ENCODE data around the gene ZNF747.
A peak's percentile ranks its signal among the peaks of the same experiment; 100 is the strongest.

The ZNF747 gene

GRCh38 chr16:30510376-30510938 is 24.2 kb downstream of the ZNF747 start:
- no peak for DNase-seq

- DNase-seq = no peak
Observed at GRCh38 chr16:30509081-30509765, 25.4 kb downstream of the ZNF747 start.

GRCh38 chr16:30503403-30504296 is 31.0 kb downstream of the ZNF747 start:
- DNase-seq = no peak

- no peak for DNase-seq
Observed at GRCh38 chr16:30499284-30499683, 35.4 kb downstream of the ZNF747 start.

- no peak for DNase-seq
Observed at GRCh38 chr16:30494709-30495108, 39.9 kb downstream of the ZNF747 start.

- DNase-seq = no peak
Observed at GRCh38 chr16:30493941-30494488, 40.6 kb downstream of the ZNF747 start.

- no peak for DNase-seq
Observed at GRCh38 chr16:30491744-30492308, 42.8 kb downstream of the ZNF747 start.

GRCh38 chr16:30491229-30491628 is 43.4 kb downstream of the ZNF747 start:
- DNase-seq = no peak

- peak in 1 of 2 experiments; percentile 7 for DNase-seq
Observed at GRCh38 chr16:30490210-30490609, 44.4 kb downstream of the ZNF747 start.

- DNase-seq = no peak
Observed at GRCh38 chr16:30488764-30489605, 45.7 kb downstream of the ZNF747 start.

GRCh38 chr16:30485818-30486436 is 48.7 kb downstream of the ZNF747 start:
- no peak for DNase-seq

- DNase-seq = no peak
Observed at GRCh38 chr16:30484887-30485286, 49.8 kb downstream of the ZNF747 start.

- DNase-seq = no peak
Observed at GRCh38 chr16:30482366-30482765, 52.3 kb downstream of the ZNF747 start.

- no peak for DNase-seq
Observed at GRCh38 chr16:30481381-30481780, 53.3 kb downstream of the ZNF747 start.

All from NCI-H526 (cell line).